Kidney tubule cell (primary cell): ENCODE measurements around the gene GSTT4.
A peak's percentile ranks its signal among the peaks of the same experiment; 100 is the strongest.
"Not testable (repeated sequence)": the region's sequence is repeated elsewhere in the genome, so short reads cannot be mapped to it uniquely, and the experiment has no call there.

Source experiments
- DNase-seq: peaks from one replicate; pipeline ENCODE4 v3.0.0-alpha.2; 2018; ENCODE audit warnings: low spot score

The GSTT4 gene

GRCh38 chr22:23986538-23987178, 18.6 kb downstream of the GSTT4 start:
- DNase-seq = not testable (repeated sequence)

GRCh38 chr22:23986089-23986488, 19.2 kb downstream of the GSTT4 start:
- not testable (repeated sequence) for DNase-seq

DNA sequence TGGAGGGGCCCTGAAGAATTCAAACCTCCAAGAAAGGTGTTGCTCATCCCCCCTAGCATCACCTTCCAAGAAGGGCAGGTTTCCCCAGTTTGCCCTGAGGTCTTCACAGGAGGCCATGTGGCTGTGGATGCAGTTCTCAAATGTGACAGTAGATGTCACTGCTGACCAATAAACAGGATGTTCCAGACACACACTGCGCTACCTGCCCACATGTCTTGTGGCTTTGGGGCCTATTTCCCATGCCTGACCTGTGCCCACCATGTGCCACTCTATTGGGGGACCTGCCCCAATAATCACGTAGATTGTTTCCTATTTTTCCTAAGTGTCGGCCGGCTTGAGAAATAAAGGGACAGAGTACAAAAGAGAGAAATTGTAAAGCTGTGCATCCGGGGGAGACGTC, 20.8 kb downstream of the GSTT4 start:
- DNase-seq = peak; percentile 55

DNA sequence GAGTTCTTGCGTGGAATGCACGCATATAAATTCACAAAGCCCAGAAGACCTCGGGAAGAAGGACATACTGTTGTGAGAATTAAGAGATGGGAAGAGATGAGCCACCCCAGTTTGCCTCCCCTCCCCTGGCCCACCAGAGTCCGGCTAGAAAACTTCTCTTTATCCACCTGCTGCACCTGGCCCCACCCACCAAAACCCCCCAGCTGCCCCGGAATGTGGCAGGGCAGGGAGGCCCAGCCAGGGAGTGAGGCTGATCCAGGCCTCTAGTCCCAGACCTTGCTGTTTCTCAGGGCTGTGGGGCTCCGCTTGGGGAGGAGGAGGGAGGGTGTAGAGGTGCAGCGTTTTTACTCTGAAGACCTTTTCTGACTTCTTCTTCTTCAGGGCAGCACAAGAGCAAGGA, 24.7 kb downstream of the GSTT4 start:
- DNase-seq = not testable (repeated sequence)

DNA sequence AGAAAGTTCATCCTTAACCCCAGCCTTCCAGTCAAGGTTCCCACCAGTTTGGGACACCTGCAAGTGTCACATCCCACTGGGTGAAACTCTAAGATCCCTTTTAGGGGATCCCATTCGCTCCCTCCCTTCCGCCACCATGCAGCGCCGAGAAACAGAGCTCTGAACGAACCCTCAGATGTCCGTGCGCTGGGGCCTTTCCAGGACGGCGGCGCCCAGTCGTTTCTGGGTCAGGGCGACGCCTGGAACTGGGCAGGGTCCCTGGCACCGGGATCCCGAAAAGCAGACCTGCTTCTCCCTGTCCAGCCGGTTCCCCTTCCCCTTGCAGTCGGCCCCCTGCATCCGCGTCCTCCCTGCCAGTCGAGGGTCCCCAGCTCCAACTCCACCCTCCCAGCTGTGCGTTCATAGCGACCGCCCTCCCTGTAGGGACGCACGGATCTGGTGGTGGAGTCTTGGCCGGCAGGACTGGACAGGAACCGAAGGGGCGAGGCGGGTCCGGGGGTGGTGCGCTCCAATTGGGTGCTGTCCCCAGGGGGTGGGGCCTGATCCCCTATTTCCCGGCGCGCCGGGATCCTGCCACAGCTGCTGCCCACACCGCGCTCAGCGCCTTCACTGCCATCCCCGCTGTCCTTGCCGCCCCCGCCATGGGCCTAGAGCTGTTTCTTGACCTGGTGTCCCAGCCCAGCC, 25.6 kb downstream of the GSTT4 start, which contains the start of gene GSTT2:
Gene GSTT2, plus strand, starts transcription at position 578 of the 684 bp plus-strand sequence.
- not testable (repeated sequence) for DNase-seq

- not testable (repeated sequence) for DNase-seq
Measured at GRCh38 chr22:23977304-23977703, 27.9 kb downstream of the GSTT4 start.

DNA sequence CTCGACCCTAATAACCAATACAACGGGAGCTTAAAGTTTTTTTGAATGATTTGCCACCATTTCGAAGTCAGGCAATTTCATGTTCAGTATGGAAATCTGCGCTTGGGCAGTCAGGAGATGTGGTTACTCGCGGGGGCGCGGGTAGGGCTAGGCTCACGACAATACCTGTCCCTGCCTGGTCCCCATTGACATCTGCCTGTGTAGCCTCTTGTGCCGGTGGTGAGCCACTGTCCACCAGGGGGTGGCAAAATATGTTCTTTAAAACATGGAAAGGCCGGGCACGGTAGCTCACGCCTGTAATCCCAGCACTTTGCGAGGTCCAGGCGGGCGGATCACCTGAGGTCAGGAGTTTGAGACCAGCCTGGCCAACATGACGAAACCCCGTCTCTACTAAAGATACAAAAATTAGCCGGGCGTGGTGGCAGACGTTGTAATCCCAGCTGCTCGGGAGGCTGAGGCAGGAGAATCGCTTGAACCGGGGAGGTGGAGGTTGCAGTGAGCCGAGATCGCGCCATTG, 30.4 kb downstream of the GSTT4 start:
- DNase-seq = not testable (repeated sequence)

GRCh38 chr22:23974345-23974744, 30.9 kb downstream of the GSTT4 start, which contains the start of gene DDT:
Gene DDT (minus strand): TSS chr22:23974441. CDS start chr22:23974414, 27 bp downstream.
- not testable (repeated sequence) for DNase-seq

DNA sequence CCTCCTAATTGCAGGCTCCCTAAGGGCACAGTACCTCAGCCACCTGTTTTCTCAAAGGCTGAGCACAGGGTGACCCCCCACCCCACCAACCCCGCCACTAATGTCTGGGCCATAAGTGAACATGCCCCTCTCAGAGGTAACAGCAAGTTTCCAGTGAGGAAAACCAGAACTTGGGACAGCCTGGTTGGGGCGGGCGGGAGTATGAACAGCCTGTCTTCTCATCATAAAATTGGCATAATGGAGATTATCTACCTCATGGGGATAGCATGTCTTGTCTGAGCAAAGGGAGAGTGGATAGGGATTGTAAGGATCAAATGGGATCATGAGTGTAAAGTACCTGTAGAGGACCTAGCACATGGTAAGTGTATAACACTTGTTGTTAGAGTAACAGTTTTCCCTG, 33.3 kb downstream of the GSTT4 start:
- not testable (repeated sequence) for DNase-seq

DNA sequence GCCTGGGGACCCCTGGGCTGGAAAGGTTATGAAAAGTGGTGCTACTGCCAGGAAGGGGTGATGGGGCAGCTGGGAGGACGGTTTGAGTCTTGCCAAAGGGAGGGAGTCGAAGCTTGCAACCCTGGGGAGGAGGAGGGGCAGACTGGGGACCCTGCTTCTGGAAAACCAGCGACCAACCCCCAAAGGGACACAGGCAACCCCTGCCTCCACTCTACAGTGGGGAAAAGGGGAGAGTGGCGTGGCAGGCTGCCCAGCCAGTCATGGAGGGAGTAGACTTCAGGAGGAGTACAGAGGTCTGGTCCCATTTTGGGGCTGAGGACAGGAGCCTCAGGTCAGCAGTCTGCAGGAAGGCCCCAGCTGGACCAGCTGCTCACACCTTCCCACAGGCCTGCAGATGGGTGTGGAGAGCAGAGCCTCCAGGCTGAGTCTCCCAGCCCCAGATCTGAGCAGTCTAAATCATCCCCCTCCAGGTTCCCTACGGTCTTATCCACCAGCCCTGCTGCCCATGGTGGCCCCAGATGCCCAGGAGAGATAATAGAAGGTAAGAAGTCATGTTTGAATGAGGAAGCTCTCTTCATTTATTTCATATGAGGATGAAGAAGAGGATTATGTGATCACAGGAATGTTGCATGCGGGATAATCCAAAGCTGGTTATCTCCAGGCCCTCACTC, 34.3 kb downstream of the GSTT4 start:
- DNase-seq = peak; percentile 6

GRCh38 chr22:23970201-23970641, 35.0 kb downstream of the GSTT4 start:
- DNase-seq = no peak

DNA sequence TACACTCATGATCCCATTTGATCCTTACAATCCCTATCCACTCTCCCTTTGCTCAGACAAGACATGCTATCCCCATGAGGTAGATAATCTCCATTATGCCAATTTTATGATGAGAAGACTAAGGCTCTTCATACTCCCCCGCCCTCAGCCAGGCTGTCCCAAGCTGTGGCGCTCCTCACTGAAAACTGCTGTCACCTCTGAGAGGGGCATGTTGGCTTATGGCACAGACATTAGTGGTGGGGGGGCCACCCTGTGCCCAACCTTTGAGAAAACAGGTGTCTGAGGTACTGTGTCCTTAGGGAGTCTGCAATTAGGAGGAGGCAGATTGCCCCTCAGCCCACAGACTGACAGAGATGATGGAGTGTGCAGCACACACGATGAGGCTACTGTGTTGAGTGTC, 36.2 kb downstream of the GSTT4 start:
- no peak for DNase-seq

DNA sequence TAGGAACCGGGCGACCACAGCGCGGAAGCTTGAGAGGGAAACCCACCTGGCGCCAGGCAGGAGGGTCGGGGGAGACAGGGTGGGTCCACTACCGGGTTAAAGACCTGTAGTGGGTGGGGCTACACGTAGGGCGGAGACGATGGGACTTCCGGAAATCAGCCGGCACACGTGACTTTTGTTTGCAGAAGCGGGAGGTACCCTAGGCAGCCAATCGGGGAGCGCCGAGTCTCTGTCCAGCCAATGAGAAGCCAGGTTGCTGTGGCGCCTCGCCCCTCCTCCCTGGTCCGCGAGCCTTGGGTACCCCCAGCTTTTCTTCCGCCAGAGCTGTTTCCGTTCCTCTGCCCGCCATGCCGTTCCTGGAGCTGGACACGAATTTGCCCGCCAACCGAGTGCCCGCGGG, 38.7 kb downstream of the GSTT4 start, which contains the start of gene DDTL:
Gene DDTL, plus strand, starts transcription at position 321 of the 400 bp plus-strand sequence. Its CDS starts 27 bp downstream, at position 348.
- DNase-seq = not testable (repeated sequence)

- not testable (repeated sequence) for DNase-seq
Measured at GRCh38 chr22:23966094-23966493, 39.2 kb downstream of the GSTT4 start.

- DNase-seq = not testable (repeated sequence)
Measured at GRCh38 chr22:23961084-23961771, 44.0 kb downstream of the GSTT4 start, which contains the start of gene GSTT2B. Gene GSTT2B (minus strand): TSS chr22:23961195. CDS start chr22:23961131, 64 bp downstream.

GRCh38 chr22:23956301-23956900, 48.9 kb downstream of the GSTT4 start:
- DNase-seq = peak; percentile 67

DNA sequence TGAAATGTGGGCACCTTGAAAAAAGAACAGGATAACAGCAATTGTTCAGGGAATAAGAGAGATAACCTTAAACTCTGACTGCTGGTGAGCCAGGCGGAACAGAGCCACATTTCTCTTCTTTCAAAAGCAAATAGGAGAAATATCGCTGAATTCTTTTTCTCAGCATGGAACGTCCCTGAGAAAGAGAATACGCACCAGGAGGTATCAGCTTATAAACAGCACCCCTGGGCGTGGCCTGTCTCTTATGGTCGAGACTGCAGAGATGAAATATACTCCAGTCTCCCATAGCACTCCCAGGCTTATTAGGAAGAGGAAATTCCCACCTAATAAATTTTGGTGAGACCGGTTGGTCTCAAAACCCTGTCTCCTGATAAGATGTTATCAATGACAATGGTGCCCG, 49.4 kb downstream of the GSTT4 start:
- not testable (repeated sequence) for DNase-seq

- DNase-seq = not testable (repeated sequence)
Measured at GRCh38 chr22:23954991-23955305, 50.3 kb downstream of the GSTT4 start.

DNA sequence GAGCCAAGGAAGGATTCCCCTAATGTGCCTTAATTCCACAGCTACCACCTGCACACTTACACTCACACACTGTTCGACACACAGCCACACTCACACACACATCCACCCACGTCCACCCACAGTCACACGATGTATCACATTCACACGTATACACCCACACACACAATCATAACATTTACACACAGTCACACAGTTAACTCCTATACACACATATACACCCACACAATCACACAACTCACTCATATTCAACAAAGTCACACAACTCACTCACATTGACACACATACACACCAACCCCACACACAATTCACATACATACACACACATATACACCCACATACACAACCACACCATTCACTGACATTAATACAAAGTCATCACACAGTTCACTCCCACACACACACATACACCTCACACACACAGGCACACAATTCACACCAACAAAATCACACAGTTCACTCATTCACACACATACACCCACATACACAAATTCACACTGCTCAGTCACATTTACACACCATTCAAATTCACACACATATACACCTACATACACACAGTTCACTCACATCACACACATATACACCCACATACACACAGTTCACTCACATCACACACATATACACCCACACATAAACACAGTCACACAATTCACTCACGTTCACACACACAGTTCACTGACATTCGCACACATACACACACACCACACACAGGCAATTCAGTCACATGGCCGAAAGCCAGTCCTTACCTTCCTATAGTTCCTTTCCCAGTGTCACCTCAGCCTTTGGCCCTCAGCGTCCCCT, 50.9 kb downstream of the GSTT4 start:
- DNase-seq = not testable (repeated sequence)

DNA sequence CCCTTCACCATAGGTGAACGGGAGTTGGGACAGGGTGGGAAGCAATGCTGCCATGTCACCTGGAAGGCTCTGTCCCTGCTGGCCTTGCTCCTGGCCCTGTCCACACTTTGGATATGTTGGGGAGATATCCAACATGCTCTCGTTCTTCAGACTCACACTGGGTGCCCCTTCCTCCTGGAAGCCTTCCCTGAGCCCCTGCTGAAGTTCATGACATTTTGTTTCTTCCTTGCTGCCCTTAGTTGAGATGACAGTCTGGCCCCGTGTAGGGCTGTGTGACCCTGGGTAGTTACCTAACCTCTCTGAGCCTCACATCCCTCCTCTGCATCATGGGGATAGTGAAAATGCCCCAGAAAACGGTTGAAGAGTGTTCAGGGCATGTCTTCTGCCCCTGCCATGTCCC, 51.8 kb downstream of the GSTT4 start:
- not testable (repeated sequence) for DNase-seq
